Lung (tissue), 12 donors: Measurements from ENCODE around the gene RAP1GDS1. TPM values are rescaled to one million over a fixed set of nuclear protein-coding genes. Genes with fewer than 3 reads are reported as not detected.

Experiments used
- ATAC-seq: fragments of 200-7000 bp; cut with Tn5 transposase; one replicate; pipeline ENCODE4 v1.9.1; 2020; ENCODE audit warnings: moderate number of reproducible peaks; ENCODE audit not compliant: insufficient read depth, low FRiP score
- DNase-seq, 3 donors: peaks; one replicate each; pipeline ENCODE4 v3.0.0-alpha.2; 2013 to 2017
- H3K27ac ChIP-seq, 2 donors: one replicate each; pipeline ENCODE4 v1.5.1; 2013; ENCODE audit warnings: mild to moderate bottlenecking in 2 of 2, moderate library complexity in 2 of 2, control low read depth in 1 of 2, inconsistent platforms in 1 of 2, low read depth in 1 of 2, low read length in 1 of 2
- H3K27me3 ChIP-seq, 3 donors: one replicate each; pipeline ENCODE4 v1.5.1; 2013; ENCODE audit warnings: low read length in 2 of 3; ENCODE audit not compliant: control insufficient read depth in 3 of 3, insufficient read depth in 3 of 3
- H3K36me3 ChIP-seq, 4 donors: one replicate each; pipeline ENCODE4 v1.5.1; 2013; ENCODE audit warnings: low read length in 4 of 4, mild to moderate bottlenecking in 1 of 4, moderate library complexity in 1 of 4; ENCODE audit not compliant: control insufficient read depth in 4 of 4, insufficient read depth in 4 of 4
- H3K4me1 ChIP-seq, 5 donors: one replicate each; pipeline ENCODE4 v1.5.1; 2013; ENCODE audit warnings: low read length in 5 of 5, mild to moderate bottlenecking in 2 of 5, moderate library complexity in 1 of 5; ENCODE audit not compliant: control insufficient read depth in 5 of 5, insufficient read depth in 5 of 5
- H3K4me3 ChIP-seq: one replicate; pipeline ENCODE4 v1.5.1; 2013; ENCODE audit warnings: mild to moderate bottlenecking, control low read depth, moderate library complexity
- H3K9ac ChIP-seq, 2 donors: one replicate each; pipeline ENCODE4 v1.5.1; 2013; ENCODE audit warnings: low read length in 2 of 2, control low read depth in 1 of 2; ENCODE audit not compliant: insufficient read depth in 1 of 2
- H3K9me3 ChIP-seq, 4 donors: one replicate each; pipeline ENCODE4 v1.5.1; 2013; ENCODE audit warnings: low read length in 3 of 4, mild to moderate bottlenecking in 1 of 4, moderate library complexity in 1 of 4; ENCODE audit not compliant: control insufficient read depth in 4 of 4, insufficient read depth in 3 of 4
- WGBS, 2 donors: extraction: QIAGEN DNeasy Blood & Tissue Kit; methylation state at CpG; one replicate each; pipeline ENCODE4 v1.1.7; 2013; 5-methylcytosine and 5-hydroxymethylcytosine counted together
- polyA plus RNA-seq, 2 donors: library from polyadenylated mRNA; stranded (reverse); fragments of 200-250 nt; gene quantifications; one replicate each; pipeline ENCODE4 v1.2.1, GENCODE V29; 2013
- total RNA-seq, 2 donors: library from RNA; depleted of rRNA in 1 of 2; stranded (reverse); fragments of >200 nt in 1 of 2; gene quantifications; one replicate each; pipeline ENCODE4 v1.2.1, GENCODE V29; 2014 to 2021
- TF ChIP-seq, protein P1 (sequence below): IDR thresholded peaks from 2 replicates; pipeline ENCODE4 v1.5.1; 2012; ENCODE audit warnings: mild to moderate bottlenecking; ENCODE audit errors: control extremely low read depth, extremely low read depth
- donor health status: control.
- donor health status: control.
- donor health status: Bipolar disorder and iron deficiency.
- donor health status: healthy.
- donor health status: DM: yes; HTN: yes; CAD: no.

The RAP1GDS1 gene
- total and polyA plus RNA-seq, 4 donors, result 12.3 to 41.6 (median 26.5) TPM

DNA sequence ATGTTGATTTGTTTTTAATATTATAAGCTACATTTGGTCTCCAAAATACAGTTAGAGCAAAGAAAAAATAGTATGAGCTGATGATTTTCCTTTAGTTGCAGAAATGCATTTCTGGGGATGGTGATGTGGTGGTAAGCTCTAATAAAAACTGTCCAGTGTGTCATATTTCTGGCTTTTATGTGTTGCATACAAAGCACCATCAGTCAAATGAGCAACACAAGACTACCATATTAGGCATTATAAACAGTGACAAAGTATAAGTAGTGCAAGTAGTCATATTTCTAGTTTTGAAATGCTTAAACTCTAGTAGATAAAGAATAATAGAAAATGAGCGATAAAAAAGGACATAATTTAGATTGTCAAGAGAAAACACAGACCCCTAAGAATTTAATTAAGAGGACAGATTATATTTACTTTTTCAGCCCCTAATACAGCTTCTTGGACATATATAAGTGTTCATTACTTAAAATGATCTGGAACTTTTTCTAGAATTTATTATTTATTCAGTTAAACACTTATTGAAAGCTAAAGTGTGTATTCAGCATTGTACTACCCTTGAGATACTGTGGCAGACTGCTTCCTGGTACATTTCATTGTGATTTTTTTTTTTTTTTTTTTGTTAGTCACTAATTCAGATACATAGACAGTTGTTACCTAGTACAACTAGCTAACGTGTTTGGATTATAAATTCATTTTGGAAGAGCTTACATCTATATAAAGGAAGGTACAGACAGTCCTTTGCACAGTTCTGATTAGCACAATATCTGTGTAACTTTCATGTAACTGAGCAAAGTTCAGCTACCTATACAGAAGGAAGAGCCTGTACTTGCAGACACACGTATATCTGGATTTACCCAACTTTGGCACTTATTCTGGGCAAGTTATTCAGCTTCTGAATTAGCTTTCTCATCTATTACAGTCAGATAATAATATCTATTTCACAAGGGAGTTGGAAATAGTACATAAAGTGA is 22.3 kb downstream of the RAP1GDS1 start:
- Histone ChIP-seq H3K9me3 (no peaks in the 10 kb centered on the region), H3K36me3 (no peaks in the 10 kb centered on the region), H3K27me3 (no peaks in the 10 kb centered on the region), H3K4me1 (peaks cover 0 to 2% (median 0%) of the 10 kb centered on the region in 5 donors), H3K27ac (no peak overlapping the region), H3K9ac (no peak overlapping the region), H3K4me3 (no peak overlapping the region)
- TF ChIP-seq, protein P1, sequence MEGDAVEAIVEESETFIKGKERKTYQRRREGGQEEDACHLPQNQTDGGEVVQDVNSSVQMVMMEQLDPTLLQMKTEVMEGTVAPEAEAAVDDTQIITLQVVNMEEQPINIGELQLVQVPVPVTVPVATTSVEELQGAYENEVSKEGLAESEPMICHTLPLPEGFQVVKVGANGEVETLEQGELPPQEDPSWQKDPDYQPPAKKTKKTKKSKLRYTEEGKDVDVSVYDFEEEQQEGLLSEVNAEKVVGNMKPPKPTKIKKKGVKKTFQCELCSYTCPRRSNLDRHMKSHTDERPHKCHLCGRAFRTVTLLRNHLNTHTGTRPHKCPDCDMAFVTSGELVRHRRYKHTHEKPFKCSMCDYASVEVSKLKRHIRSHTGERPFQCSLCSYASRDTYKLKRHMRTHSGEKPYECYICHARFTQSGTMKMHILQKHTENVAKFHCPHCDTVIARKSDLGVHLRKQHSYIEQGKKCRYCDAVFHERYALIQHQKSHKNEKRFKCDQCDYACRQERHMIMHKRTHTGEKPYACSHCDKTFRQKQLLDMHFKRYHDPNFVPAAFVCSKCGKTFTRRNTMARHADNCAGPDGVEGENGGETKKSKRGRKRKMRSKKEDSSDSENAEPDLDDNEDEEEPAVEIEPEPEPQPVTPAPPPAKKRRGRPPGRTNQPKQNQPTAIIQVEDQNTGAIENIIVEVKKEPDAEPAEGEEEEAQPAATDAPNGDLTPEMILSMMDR, result no peak
- no peak for DNase-seq
- 73 to 83% methylated on average over 3 of the region's 3 CpGs for WGBS, 2 donors
- ATAC-seq, result no peak

DNA sequence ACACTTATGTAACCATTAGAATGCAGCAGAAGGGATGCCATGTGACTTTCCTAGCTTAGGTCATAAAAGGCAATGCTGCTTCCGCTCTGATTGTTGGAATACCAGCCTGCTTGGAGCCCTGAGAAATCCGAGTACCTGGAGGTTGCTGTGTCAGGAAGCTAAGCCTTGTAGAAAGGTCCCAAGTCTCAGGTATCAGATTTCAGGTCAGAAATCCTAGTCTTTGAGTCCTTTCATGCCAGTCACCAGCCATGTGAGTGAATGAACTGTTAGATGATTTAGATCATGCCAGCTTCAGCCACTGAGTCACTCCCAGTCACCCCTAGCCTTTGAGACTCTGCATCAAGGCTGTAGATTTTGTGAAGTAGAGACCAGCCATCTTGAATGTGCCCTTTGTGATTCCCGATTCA is 23.5 kb downstream of the RAP1GDS1 start:
- no peaks in the 10 kb centered on the region for H3K36me3 ChIP-seq

DNA sequence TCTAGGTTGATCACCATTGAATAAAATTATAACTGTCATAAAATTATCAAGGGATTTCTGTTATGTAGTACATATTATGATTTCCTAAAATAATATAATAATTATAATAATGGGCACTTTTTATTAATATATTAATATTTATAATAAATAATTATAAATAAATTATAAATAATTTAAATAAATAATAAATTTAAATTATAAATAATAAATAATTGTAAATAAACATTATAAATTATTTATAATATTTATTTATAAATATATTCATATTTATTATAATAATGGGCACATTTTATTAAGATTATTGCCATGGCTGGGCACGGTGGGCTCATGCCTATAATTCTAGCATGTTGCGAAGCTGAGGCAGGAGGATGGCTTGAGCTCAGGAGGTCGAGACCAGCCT is 24.5 kb downstream of the RAP1GDS1 start:
- Histone ChIP-seq H3K27me3 (no peaks in the 10 kb centered on the region), H3K4me1 (peaks cover 0 to 6% (median 0%) of the 10 kb centered on the region in 5 donors), H3K36me3 (no peaks in the 10 kb centered on the region), H3K9ac (no peak overlapping the region), H3K4me3 (no peak overlapping the region), H3K9me3 (no peaks in the 10 kb centered on the region), H3K27ac (no peak overlapping the region)
- no peak for DNase-seq
- no peak for ATAC-seq
- TF ChIP-seq, protein P1, result no peak
- 97% methylated on average over 3 of the region's 3 CpGs for WGBS, 2 donors

More for the DNA sequence above, 23.5 kb downstream of the RAP1GDS1 start:
- Histone ChIP-seq H3K9ac (no peak overlapping the region), H3K27ac (no peak overlapping the region), H3K9me3 (no peaks in the 10 kb centered on the region), H3K4me3 (no peak overlapping the region), H3K27me3 (no peaks in the 10 kb centered on the region), H3K4me1 (peaks cover 0 to 6% (median 0%) of the 10 kb centered on the region in 5 donors)
- 96% methylated on average over 3 of the region's 3 CpGs for WGBS, 2 donors
- no peak for DNase-seq
- ATAC-seq, result no peak
- TF ChIP-seq, protein P1, result no peak
